ENCODE measurements around the gene LAMA2. TPM values are rescaled to one million over a fixed set of nuclear protein-coding genes. Genes with fewer than 3 reads are reported as not detected.

Gene LAMA2
- total RNA-seq, 2 donors from 2014 or later: 3.6 to 7.5 TPM

GRCh38 chr6:129342796-129343195, 459.9 kb downstream of the LAMA2 start:
- Histone ChIP-seq H3K36me3 (no peaks in the 10 kb centered on the region), H3K27me3 (no peaks in the 10 kb centered on the region), H3K4me1 (no peaks in the 10 kb centered on the region), H3K27ac (no peak overlapping the region), H3K9me3 (no peaks in the 10 kb centered on the region), H3K4me3 (no peak overlapping the region), H3K9ac (ENCODE audit: low read depth in 2 of 2, low read length in 2 of 2) (no peak overlapping the region)
- intact Hi-C loops (cut with DNase I): no loop called here
- no peak for DNase-seq
- TF ChIP-seq CTCF (IDR thresholded peaks at IDR 0.05): no peak

- no peak for TF ChIP-seq CTCF (IDR thresholded peaks at IDR 0.05)
- H3K4me3 ChIP-seq: no peak overlapping the region
These were observed 461.4 kb downstream of the LAMA2 start for GRCh38 chr6:129344379-129344778.

GRCh38 chr6:129345890-129346289, 463.0 kb downstream of the LAMA2 start:
- no peak overlapping the region for H3K4me3 ChIP-seq
- intact Hi-C loops (cut with DNase I): no loop called here
- H3K4me1 ChIP-seq: no peaks in the 10 kb centered on the region
- no peak for TF ChIP-seq CTCF (IDR thresholded peaks at IDR 0.05)
- H3K36me3 ChIP-seq: no peaks in the 10 kb centered on the region
- H3K27ac ChIP-seq: no peak overlapping the region
- no peaks in the 10 kb centered on the region for H3K9me3 ChIP-seq
- DNase-seq: no peak
- no peaks in the 10 kb centered on the region for H3K27me3 ChIP-seq
- H3K9ac ChIP-seq (ENCODE audit: low read depth in 2 of 2, low read length in 2 of 2): no peak overlapping the region

More at GRCh38 chr6:129344379-129344778, 461.4 kb downstream of the LAMA2 start:
- H3K27me3 ChIP-seq: no peaks in the 10 kb centered on the region
- H3K4me1 ChIP-seq: no peaks in the 10 kb centered on the region
- H3K9ac ChIP-seq (ENCODE audit: low read depth in 2 of 2, low read length in 2 of 2): no peak overlapping the region
- no peaks in the 10 kb centered on the region for H3K9me3 ChIP-seq
- H3K27ac ChIP-seq: no peak overlapping the region
- intact Hi-C loops (cut with DNase I): no loop called here
- DNase-seq: no peak
- H3K36me3 ChIP-seq: no peaks in the 10 kb centered on the region

GRCh38 chr6:129346964-129347363, 464.0 kb downstream of the LAMA2 start:
- Histone ChIP-seq H3K36me3 (no peaks in the 10 kb centered on the region), H3K9ac (ENCODE audit: low read depth in 2 of 2, low read length in 2 of 2) (no peak overlapping the region), H3K9me3 (no peaks in the 10 kb centered on the region), H3K27me3 (no peaks in the 10 kb centered on the region), H3K4me1 (no peaks in the 10 kb centered on the region), H3K27ac (no peak overlapping the region), H3K4me3 (no peak overlapping the region)
- DNase-seq: no peak
- no peak for TF ChIP-seq CTCF (IDR thresholded peaks at IDR 0.05)
- intact Hi-C loops (cut with DNase I): no loop called here

GRCh38 chr6:129350278-129350677, 467.3 kb downstream of the LAMA2 start:
- Histone ChIP-seq H3K4me3 (no peak overlapping the region), H3K9ac (ENCODE audit: low read depth in 2 of 2, low read length in 2 of 2) (no peak overlapping the region), H3K27me3 (no peaks in the 10 kb centered on the region), H3K27ac (no peak overlapping the region), H3K4me1 (no peaks in the 10 kb centered on the region), H3K9me3 (no peaks in the 10 kb centered on the region), H3K36me3 (no peaks in the 10 kb centered on the region)
- intact Hi-C loops (cut with DNase I): no loop called here
- TF ChIP-seq CTCF (IDR thresholded peaks at IDR 0.05): no peak
- DNase-seq: peak; percentile 55

- H3K9ac ChIP-seq (ENCODE audit: low read depth in 2 of 2, low read length in 2 of 2): no peak overlapping the region
- no peaks in the 10 kb centered on the region for H3K9me3 ChIP-seq
- no peaks in the 10 kb centered on the region for H3K36me3 ChIP-seq
- H3K4me3 ChIP-seq: no peak overlapping the region
- H3K27ac ChIP-seq: no peak overlapping the region
- no peaks in the 10 kb centered on the region for H3K4me1 ChIP-seq
- intact Hi-C loops (cut with DNase I): no loop called here
- no peaks in the 10 kb centered on the region for H3K27me3 ChIP-seq
- TF ChIP-seq CTCF (IDR thresholded peaks at IDR 0.05): no peak
- no peak for DNase-seq
These were observed 468.9 kb downstream of the LAMA2 start for GRCh38 chr6:129351807-129352206.

Measured in colonic mucosa (tissue), 4 donors.